PC-9 (cell line): ENCODE results near the gene SGO2. TPM values are rescaled to one million over a fixed set of nuclear protein-coding genes. Genes with fewer than 3 reads are reported as not detected.

Source experiments
- BruUV-seq: library from RNA; stranded (reverse); fragments of 400-500 nt; replicated peaks from 2 replicates; lab custom pipeline; 2021; lab: Mats Ljungman, UMichigan
- CTCF ChIA-PET: fragments of 300-600 bp; sonication (Branson Sonifier 250); formaldehyde crosslinking; loops from one replicate; lab custom pipeline; 2022; ENCODE audit warnings: antibody characterized with exemption; lab: Charles Lee
- POLR2A ChIA-PET: fragments of 300-600 bp; sonication (Branson Sonifier 250); formaldehyde crosslinking; loops from one replicate; lab custom pipeline; 2022; ENCODE audit warnings: antibody characterized with exemption; ENCODE audit not compliant: unreplicated experiment; lab: Charles Lee
- DNase-seq, 2 experiments: peaks; one replicate each; pipeline versions ENCODE4 v3.0.0 to v3.0.0-alpha.2; 2015 to 2022; ENCODE audit warnings: mixed read lengths in 1 of 2
- H2AFZ ChIP-seq: fragments of 200-600 bp; sonication (generic); 2 replicates; pipeline ENCODE4 v1.8.1; 2017; ENCODE audit warnings: antibody characterized with exemption
- H3F3A ChIP-seq: fragments of 200-600 bp; sonication (generic); 2 replicates; pipeline ENCODE4 v1.8.1; 2017; ENCODE audit warnings: antibody characterized with exemption, mild to moderate bottlenecking, low read depth; ENCODE audit not compliant: insufficient read depth
- H3K27ac ChIP-seq: fragments of 200-600 bp; sonication (generic); 2 replicates; pipeline ENCODE4 v1.6.1; 2016; ENCODE audit warnings: mixed run types
- H3K27me3 ChIP-seq: fragments of 200-600 bp; sonication (generic); 2 replicates; pipeline ENCODE4 v1.6.1; 2016; ENCODE audit warnings: low read depth, mixed run types; ENCODE audit not compliant: insufficient read depth
- H3K36me3 ChIP-seq: fragments of 200-600 bp; sonication (generic); 2 replicates; pipeline ENCODE4 v1.6.1; 2016; ENCODE audit warnings: low read depth, mixed run types
- H3K4me1 ChIP-seq: fragments of 200-600 bp; sonication (generic); replicated peaks from 2 replicates; pipeline ENCODE4 v1.6.1; 2016; ENCODE audit warnings: mixed run types; ENCODE audit not compliant: insufficient read depth
- H3K4me2 ChIP-seq: fragments of 200-600 bp; sonication (generic); 2 replicates; pipeline ENCODE4 v1.6.1; 2017; ENCODE audit warnings: mixed run types
- H3K4me3 ChIP-seq: fragments of 200-600 bp; sonication (generic); 2 replicates; pipeline ENCODE4 v1.6.1; 2016; ENCODE audit warnings: mixed run types
- H3K79me2 ChIP-seq: fragments of 200-600 bp; sonication (generic); 2 replicates; pipeline ENCODE4 v1.6.1; 2017; ENCODE audit warnings: low read depth, mixed run types
- H3K9me2 ChIP-seq: fragments of 200-600 bp; sonication (generic); 2 replicates; pipeline ENCODE4 v1.8.1; 2017; ENCODE audit warnings: mild to moderate bottlenecking; ENCODE audit not compliant: insufficient read depth
- H3K9me3 ChIP-seq: fragments of 200-600 bp; sonication (generic); 2 replicates; pipeline ENCODE4 v1.8.1; 2016; ENCODE audit warnings: low read depth; ENCODE audit not compliant: insufficient read depth
- H4K20me1 ChIP-seq: fragments of 200-600 bp; sonication (generic); 2 replicates; pipeline ENCODE4 v1.8.1; 2017; ENCODE audit not compliant: insufficient read depth
- CTCF ChIP-seq: fragments of 200-600 bp; sonication (generic); conservative IDR thresholded peaks from 2 replicates; pipeline ENCODE4 v1.6.1; 2017; ENCODE audit warnings: mixed run types, antibody characterized with exemption, mild to moderate bottlenecking, moderate library complexity
- EZH2 ChIP-seq: fragments of 200-600 bp; sonication (generic); IDR thresholded peaks from 2 replicates; pipeline ENCODE4 v1.8.0; 2017; ENCODE audit warnings: antibody characterized with exemption, low read depth
- intact Hi-C: fragments of 100-400 bp; cut with micrococcal nuclease; formaldehyde crosslinking; loops from one replicate; pipeline ENCODE4 v1.10.0; 2022; ENCODE audit not compliant: unreplicated experiment
- total RNA-seq: library from RNA; stranded (reverse); gene quantifications from 2 replicates; pipeline ENCODE4 v1.2.3, GENCODE V29; 2021

The SGO2 gene
- total RNA-seq, 1 experiment from 2014 or later: 25.0 TPM

DNA sequence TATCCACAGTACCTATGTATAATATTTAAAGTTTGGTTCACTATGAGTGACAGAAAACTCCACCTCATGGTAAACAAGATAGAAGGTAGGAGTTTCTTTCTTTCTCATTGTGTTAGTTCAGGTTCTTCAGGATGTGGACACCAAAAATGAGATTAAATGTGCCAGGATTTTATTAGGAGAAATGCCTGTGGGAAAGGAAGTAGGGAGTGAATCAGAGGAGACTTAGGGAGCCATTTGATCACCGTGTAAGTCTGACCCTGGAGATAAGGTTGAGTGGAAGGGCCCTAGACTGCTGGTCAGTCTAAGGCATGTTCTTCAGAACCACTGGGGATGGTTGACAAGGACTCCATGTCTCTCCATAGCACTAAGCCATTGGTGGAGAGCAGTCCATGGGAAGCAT, 67.9 kb downstream of the SGO2 start:
- intact Hi-C loops: no loop called here
- Histone ChIP-seq H2AFZ (no peak overlapping the region), H3K4me2 (no peak overlapping the region), H4K20me1 (no peaks in the 10 kb centered on the region), H3K9me3 (no peaks in the 10 kb centered on the region), H3F3A (no peaks in the 10 kb centered on the region; the same call in 1 of the 2 replicates), H3K4me3 (no peak overlapping the region), H3K79me2 (no peaks in the 10 kb centered on the region), H3K27me3 (no peaks in the 10 kb centered on the region), H3K36me3 (no peaks in the 10 kb centered on the region), H3K4me1 (peaks cover 10% of the 10 kb centered on the region; the same call in 1 of the 2 replicates), H3K27ac (no peak overlapping the region), H3K9me2 (no peaks in the 10 kb centered on the region)
- POLR2A ChIA-PET: no interaction called here
- BruUV-seq: no TSS peak
- no peak for DNase-seq
- CTCF ChIA-PET: no interaction called here
- TF ChIP-seq EZH2 (no peak), CTCF (no peak)

GRCh38 chr2:200595913-200596312, 69.9 kb downstream of the SGO2 start:
- DNase-seq: no peak
- Histone ChIP-seq H3K27ac (no peak overlapping the region), H3K4me2 (no peak overlapping the region), H3K9me2 (no peaks in the 10 kb centered on the region), H3K4me3 (no peak overlapping the region), H4K20me1 (no peaks in the 10 kb centered on the region), H3K79me2 (no peaks in the 10 kb centered on the region), H3K9me3 (no peaks in the 10 kb centered on the region), H3K36me3 (no peaks in the 10 kb centered on the region), H2AFZ (no peak overlapping the region), H3K4me1 (peaks cover 23% of the 10 kb centered on the region), H3F3A (peaks cover 11% of the 10 kb centered on the region; the same call in 1 of the 2 replicates), H3K27me3 (no peaks in the 10 kb centered on the region)
- BruUV-seq: no TSS peak
- TF ChIP-seq CTCF (no peak), EZH2 (no peak)
- intact Hi-C loops: no loop called here
- CTCF ChIA-PET: no interaction called here
- POLR2A ChIA-PET: no interaction called here

GRCh38 chr2:200596774-200597570, 71.0 kb downstream of the SGO2 start:
- no peak for TF ChIP-seq CTCF
- TF ChIP-seq EZH2: no peak
- Histone ChIP-seq H2AFZ (no peak overlapping the region), H3K4me3 (no peak overlapping the region), H3K4me2 (no peak overlapping the region), H4K20me1 (no peaks in the 10 kb centered on the region), H3K36me3 (no peaks in the 10 kb centered on the region), H3K4me1 (peaks cover 33% of the 10 kb centered on the region), H3K27me3 (no peaks in the 10 kb centered on the region), H3K9me2 (no peaks in the 10 kb centered on the region), H3K79me2 (no peaks in the 10 kb centered on the region), H3F3A (peaks cover 16% of the 10 kb centered on the region; the same call in 1 of the 2 replicates), H3K27ac (no peak overlapping the region), H3K9me3 (no peaks in the 10 kb centered on the region)
- ChIA-PET CTCF (no interaction called here), POLR2A (interaction anchor here (0.6 kb wide), 1 partner anchor 21 kb away, joined by 3 read pairs; no protein-coding TSS in a partner anchor)
- intact Hi-C loops: no loop called here
- BruUV-seq: no TSS peak
- DNase-seq: no peak
